GM18526 (cell line): ENCODE measurements around the gene STXBP5L.

Experiments
- POLR2A ChIP-seq: IDR thresholded peaks from 3 replicates; pipeline ENCODE4 v1.6.1; 2011; ENCODE audit not compliant: insufficient read length; ENCODE audit errors: extremely low read depth

Gene STXBP5L

DNA sequence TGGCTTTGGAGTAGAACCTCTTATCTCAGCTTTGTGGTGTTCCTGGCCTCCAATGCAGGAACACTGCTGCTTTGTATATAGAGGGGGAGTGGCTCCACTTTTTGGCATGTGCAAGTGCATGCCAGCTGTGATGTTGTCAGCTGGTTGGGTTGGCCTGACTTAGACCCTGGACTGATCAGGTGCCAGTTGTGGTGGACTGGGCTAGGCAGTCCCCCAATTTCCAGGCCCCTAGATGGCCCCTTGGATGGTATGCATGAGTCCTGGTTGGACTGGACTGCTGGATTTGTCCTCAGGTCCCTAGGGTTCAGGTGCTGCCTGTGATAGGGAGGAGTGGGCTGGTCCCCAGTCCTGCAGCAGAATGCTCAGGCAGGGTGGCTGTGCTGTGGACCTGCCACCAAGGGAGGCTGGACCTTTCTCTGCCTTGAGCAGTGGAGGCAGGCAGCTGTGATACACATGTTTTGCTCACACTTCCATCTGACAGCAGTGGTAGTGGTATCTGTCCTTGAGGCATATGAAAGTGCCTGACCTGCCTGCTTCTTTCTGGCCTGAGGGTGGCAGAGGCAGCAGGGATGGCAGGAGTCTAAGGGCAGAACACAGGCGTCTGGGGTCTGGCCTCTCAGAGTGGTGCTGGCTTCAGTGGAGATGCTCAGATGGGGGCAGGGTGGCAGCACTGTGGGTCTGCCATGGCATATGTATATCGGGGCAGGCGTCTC is 74.8 kb downstream of the STXBP5L start:
- no peak for TF ChIP-seq POLR2A

DNA sequence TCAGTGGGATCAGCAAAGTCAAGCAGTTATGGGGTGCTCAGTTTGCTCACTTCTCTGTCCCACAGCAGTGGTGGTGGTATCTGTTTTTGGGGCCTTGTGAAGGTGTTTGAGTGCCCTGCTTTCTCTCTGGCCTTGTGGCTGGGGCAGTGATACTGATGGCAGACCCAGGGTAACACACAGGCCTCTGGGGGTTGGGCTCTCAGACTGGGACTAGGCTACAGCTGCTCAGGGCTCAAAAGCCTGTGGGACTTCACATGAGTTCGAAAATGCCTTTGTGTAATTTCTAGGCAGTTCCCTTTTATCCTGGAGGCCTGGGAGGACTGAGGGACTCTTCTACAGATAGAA is 75.3 kb downstream of the STXBP5L start:
- no peak for TF ChIP-seq POLR2A

DNA sequence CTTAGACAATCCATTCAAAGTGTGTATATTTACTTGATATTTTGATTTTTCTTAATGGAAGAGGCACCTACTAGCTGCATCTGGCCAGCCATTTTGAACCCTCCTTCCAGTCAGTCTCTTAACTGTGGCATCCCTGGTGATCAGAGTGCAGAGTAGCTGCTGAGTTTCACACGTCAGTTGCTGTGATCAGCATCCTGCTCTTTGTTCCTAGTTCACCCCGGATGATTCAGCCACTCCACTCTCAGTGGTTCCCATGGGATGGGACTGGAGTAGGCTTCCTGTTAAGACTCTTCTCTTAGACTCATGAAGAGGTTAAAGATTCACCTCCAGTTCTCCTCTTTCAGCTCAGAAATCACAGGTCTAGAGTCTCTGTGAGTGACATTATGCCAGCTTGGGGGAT is 75.8 kb downstream of the STXBP5L start:
- TF ChIP-seq POLR2A, result no peak

DNA sequence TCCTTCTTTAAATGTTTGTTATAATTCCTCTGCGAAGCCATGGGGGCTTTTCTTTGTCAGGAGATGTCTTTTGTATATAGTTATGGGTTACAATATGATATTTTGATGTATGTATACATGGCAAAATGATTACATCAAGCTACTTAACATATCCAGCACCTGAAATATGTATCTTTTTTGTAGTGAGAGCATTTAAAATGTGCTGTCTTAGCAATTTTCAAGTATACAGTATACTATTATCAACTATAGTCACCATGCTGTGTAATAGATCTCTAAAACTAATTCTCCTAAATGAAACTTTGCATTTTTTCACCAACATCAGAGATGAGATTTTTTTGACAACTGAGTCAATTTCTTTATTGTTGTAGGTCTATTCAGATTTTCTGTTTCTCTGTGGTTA is 77.2 kb downstream of the STXBP5L start:
- no peak for TF ChIP-seq POLR2A

DNA sequence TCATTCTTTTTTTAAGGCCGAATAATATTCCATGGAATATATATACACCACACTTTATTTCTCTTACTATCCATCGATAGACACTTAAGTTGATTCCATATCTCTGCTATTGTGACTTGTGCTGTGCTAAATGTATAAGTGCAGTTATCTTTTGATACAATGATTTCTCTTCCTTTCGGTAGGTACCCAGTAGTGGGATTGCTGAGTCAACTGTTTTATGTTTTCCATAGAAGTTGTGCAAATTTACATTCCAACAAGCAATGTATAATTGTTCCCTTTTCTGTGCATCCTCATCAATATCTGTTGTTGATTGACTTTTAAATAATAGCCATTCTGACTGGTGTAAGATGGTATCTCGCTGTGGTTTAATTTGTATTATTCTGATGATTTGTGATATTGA is 81.0 kb downstream of the STXBP5L start:
- TF ChIP-seq POLR2A, result no peak

DNA sequence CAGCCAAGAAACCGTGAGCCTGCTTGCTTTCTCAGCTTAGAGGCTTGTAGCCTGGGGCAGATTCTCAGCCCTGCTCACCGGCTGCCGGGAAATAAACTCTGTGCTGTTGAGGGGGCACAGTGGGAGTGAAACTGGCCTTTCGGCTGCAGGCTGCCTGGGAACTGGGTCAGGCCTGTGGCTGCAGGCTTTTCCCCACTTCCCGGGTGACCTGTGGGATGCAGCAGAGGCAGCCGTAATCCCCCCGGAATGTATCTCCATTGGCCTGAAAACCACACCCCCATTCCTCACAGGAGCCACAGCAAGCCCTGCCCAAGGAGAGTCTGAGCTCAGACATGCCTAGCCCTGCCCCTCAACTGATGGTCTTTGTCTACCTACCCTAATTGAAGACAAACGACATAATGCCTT is 110.9 kb downstream of the STXBP5L start:
- TF ChIP-seq POLR2A, result no peak

DNA sequence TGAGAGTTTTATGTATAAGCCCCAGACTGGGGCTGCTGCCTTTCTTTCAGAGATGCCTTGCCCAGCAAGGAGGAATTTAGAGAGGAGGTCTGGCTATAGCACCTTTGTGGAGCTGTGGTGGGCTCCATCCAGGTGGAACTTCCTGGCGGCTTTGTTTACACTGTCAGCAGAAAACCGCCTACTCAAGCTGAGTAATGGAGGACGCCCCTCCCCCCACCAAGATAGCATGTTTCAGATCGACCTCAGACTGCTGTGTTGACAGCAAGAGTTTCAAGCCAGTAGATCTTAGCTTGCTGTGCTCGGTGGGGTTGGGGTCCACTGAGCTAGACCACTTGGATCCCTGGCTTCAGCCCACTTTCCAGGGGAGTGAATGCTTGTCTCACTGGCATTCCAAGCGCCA is 155.6 kb downstream of the STXBP5L start:
- no peak for TF ChIP-seq POLR2A

DNA sequence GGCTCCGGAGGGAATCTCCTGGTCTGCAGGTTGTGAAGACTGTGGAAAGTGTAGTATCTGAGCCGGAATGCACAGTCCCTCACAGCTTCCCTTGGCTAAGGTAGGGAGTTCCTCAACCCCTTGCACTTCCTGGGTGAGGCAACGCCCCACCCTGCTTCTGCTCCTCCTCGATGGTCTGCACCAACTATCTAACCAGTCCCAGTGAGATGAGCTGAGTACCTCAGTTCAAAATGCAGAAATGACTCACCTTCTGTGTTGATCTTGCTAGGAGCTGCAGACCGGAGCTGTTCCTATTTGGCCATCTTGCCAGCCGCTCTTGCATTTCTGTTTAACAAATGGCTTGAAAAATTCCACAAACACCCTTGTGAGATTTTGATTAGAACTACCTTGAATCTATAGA is 156.1 kb downstream of the STXBP5L start:
- TF ChIP-seq POLR2A, result no peak

DNA sequence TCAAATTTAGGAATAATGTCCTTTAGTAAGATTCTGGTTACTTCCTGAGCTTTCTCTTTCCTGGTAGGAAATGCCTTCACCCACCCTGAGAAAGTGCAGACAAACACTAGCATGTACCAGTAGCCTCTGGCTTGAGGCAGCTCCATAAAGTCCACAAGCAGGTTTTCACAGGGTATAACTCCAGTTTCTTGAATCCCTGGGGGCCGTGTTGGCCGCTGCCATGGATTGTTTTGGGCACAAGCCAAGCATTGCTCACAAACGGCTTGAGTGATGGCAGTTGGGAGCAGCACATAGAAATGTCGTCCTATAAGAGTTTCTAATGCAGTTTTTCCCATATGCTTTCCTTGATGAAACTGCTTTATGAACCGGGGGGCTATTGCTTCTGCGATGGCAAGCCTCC is 164.1 kb downstream of the STXBP5L start:
- no peak for TF ChIP-seq POLR2A

DNA sequence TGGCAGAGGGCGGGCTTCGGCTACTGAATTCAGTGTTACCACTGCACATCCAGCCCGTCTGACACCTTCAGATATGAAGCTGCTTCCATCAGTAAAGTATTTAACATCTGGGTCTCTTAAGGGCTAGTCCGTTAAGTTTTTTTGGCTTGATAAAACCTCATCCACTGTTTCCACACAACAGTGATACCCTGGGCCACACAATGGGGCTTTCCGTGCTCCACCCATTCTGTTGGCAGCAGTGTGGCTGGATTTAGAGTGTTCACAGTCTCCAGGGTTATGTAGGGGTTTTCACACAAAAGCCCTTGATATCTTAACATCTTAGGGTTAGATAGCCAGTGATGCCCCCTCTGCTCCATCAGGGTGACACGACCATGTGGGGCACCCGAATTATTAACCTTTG is 165.0 kb downstream of the STXBP5L start:
- TF ChIP-seq POLR2A, result no peak

DNA sequence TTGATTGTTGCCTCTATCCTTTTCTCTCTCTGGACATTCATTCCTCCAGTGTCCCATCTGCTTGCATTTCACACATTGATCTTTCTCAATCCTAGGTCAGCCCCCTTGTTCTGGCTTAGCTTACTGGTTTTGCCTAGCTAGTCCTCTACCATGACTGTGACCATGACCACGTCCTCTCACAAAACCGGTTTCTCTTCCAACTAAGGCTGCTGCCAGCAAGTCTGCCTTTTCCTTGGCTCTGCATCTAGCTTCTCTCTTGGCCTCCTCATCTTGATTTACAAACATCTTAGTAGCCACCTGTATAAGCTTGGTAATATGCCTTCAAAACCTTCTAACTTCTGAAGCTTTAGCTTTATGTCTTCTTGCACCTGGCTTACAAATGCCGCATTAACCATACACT is 167.2 kb downstream of the STXBP5L start:
- no peak for TF ChIP-seq POLR2A

DNA sequence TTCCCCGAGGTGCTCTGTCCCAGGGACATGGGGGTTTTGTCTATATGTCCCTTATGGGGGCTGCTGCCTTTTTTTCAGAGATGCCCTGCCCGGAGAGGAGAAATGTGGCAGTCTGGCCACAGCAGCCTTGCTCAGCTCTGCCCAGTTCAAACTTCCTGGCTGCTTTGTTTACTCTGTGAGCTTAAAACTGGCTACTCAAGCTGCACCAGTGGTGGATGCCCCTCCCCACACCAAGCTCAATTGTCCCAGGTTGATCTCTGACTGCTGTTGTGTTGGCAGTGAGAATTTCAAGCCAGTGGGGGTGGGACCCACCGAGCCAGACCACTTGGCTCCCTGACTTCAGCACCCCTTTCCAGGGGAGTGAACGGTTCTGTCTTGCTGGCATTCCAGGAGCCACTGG is 188.9 kb downstream of the STXBP5L start:
- TF ChIP-seq POLR2A, result no peak

DNA sequence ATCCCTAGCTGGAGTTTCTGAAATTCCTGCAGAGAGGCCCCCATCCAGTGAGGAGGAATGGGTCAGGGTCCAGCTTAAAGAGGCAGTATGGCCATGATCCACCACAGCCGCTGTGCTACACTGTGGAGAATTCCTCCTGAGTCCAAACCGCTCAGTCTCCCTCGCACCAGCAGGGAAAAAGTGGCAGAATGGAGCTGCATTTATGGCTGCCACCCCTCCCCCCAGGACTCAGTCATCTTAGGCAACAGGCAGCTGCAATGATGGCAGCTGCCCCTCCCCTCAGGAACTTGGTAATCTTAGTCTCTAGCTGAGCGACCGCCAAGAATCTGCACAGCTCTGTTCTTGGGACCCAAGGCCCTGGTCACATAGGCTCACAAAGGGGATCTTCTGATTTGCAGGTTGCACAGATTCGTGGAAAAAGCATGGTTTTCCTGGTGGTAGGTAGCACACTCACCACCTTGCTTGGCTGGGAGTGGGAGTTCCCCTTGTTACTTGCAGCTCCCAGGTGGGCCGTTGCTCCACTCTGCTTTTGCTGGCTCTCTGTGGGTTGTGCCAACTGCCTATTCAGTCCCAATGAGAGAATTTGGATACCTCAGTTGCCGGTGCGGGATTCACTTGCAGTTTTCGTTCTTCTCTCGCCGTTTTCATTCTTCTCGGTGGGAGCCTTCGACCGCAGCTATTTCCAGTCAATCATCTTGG is 204.1 kb downstream of the STXBP5L start:
- no peak for TF ChIP-seq POLR2A

DNA sequence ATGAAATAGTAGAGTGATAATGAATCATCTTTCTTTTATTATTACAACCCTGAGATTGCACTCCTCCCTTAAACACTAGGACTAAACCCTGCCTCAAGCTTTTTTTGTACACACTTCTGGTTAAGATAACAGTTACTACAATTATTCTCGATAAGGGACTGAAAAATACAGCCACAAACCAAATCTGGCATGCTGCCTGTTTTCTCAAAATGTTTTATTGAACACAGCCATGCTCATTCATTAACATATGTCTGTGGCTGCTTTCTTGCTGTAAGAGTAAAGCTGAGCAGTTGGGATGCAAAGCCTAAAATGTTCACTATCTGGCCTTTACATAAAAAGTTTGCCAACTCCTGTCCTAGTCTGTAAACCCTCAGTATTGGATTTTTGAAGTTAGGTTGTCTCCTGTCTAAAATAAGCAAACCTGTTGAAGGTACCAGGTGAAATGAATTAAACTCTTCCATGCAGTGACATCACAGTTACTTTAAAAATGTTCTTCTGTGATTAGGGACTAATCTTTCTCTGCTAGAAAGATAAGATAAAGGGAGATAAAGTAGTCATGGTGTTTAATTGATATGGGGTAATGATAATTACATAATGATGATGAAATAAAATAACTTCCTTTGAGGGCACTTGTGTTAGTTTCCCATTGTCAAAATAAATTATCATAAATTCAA is 218.2 kb downstream of the STXBP5L start:
- TF ChIP-seq POLR2A, result no peak

DNA sequence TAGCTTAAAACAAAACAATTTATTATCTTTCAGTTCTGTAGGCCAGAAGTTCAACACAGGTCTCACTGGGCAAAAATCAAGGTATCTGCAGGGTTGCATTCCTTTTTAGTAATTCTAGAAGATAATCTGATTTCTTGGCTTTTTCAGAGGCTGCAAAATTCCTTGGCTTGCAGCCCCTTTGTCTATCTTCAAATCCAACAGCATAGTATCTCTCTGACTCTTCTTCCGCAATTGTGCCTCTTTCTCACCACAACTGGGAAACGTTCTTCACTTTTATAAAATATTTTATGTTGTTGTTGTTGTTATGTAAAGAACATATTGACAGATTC is 218.7 kb downstream of the STXBP5L start:
- no peak for TF ChIP-seq POLR2A

DNA sequence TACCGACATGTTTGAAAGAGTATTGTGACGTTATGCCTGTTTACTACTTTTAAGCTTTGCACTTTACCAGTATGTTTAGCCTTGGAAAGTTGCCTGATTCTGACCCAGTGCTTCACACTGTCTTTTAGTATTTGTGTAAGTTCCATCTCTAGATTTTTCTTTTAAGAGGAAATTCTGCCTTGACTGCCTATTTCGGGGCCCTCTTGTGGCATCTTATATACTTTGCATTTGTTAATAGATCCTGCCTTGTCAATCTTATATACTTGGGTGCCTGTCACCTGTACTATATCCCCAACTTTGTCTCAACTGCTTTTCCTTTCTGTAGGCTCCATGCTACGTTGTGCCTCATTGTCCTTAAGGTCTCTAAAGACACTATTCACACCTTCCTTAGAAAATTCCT is 244.6 kb downstream of the STXBP5L start:
- TF ChIP-seq POLR2A, result no peak

DNA sequence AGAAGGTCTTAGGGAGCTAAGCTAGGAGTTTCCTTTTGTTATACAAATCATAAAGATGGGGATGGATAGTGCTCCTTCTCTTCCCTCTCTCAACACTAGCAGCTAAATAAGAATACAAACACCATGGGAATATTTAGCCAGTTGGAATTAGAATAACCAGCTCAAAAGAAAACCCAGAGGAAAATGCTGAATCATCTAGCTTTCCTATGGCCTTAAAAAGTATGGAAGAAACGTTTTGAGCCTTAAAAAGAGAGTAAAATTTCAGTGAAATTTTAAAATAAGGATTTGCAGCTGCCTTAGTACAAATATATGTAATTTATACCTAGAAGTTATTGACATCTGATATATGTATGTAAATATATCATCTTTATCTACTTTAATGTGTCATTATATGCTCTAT is 245.8 kb downstream of the STXBP5L start:
- no peak for TF ChIP-seq POLR2A
